C4-2B (cell line): ENCODE results near the gene FNDC3B.

ENCODE experiments used
- H3K27ac ChIP-seq: fragments of 450-650 bp; 2 replicates; pipeline ENCODE4 v1.5.1; 2017
- CTCF ChIP-seq: fragments of 450-650 bp; conservative IDR thresholded peaks from 2 replicates; pipeline ENCODE4 v1.5.1; 2017; ENCODE audit warnings: mild to moderate bottlenecking
- ZFX ChIP-seq: fragments of 450-650 bp; IDR thresholded peaks from 2 replicates; pipeline ENCODE4 v1.6.1; 2017

FNDC3B gene

GRCh38 chr3:172151651-172152649 lies 112.6 kb downstream of the FNDC3B start:
- TF ChIP-seq CTCF (no peak), ZFX (no peak)
- no peak overlapping the region for H3K27ac ChIP-seq

GRCh38 chr3:172152874-172153273 lies 113.5 kb downstream of the FNDC3B start:
- H3K27ac ChIP-seq: no peak overlapping the region
- TF ChIP-seq ZFX: no peak
- no peak for TF ChIP-seq CTCF

GRCh38 chr3:172153335-172153861 lies 114.0 kb downstream of the FNDC3B start:
- H3K27ac ChIP-seq: no peak overlapping the region
- TF ChIP-seq CTCF (no peak), ZFX (no peak)

- TF ChIP-seq CTCF: no peak
- TF ChIP-seq ZFX: no peak
- H3K27ac ChIP-seq: no peak overlapping the region
Measured at GRCh38 chr3:172154768-172155664, 115.6 kb downstream of the FNDC3B start.

- no peak overlapping the region; the same call in 1 of the 2 replicates for H3K27ac ChIP-seq
- TF ChIP-seq CTCF (no peak), ZFX (no peak)
Measured at GRCh38 chr3:172155897-172156585, 116.7 kb downstream of the FNDC3B start.

GRCh38 chr3:172156586-172156955 lies 117.2 kb downstream of the FNDC3B start:
- no peak for TF ChIP-seq CTCF
- TF ChIP-seq ZFX: no peak
- H3K27ac ChIP-seq: no peak overlapping the region; the same call in 1 of the 2 replicates
